H1 (cell line): Measurements from ENCODE around the gene CPHXL2.

Source experiments
- CHD1 ChIP-seq: IDR thresholded peaks from 2 replicates; pipeline ENCODE4 v1.6.1; 2012; ENCODE audit warnings: low read depth, low read length, improper control_type of control experiment
- CHD7 ChIP-seq: fragments of 300-600 bp; sonication (generic); IDR thresholded peaks from 2 replicates; pipeline ENCODE4 v1.7.1; 2012; ENCODE audit warnings: low read length, moderate library complexity, mild to moderate bottlenecking, inconsistent platforms; ENCODE audit not compliant: insufficient replicate concordance
- CTCF ChIP-seq, 3 experiments: IDR thresholded peaks; 1 replicate in 2 of 3; 2 replicates in 1 of 3; pipeline versions ENCODE4 v1.5.1 to v1.6.1; 2011; ENCODE audit warnings: low read length in 3 of 3, mild to moderate bottlenecking in 3 of 3, inconsistent platforms in 2 of 3, low read depth in 1 of 3, moderate library complexity in 1 of 3; ENCODE audit not compliant: insufficient read depth in 1 of 3; ENCODE audit errors: control extremely low read depth in 1 of 3
- EP300 ChIP-seq, 2 experiments: IDR thresholded peaks; 1 replicate in 1 of 2; 2 replicates in 1 of 2; pipeline ENCODE4 v1.6.1; 2011 to 2012; ENCODE audit warnings: low read depth in 2 of 2, low read length in 2 of 2, mild to moderate bottlenecking in 2 of 2, borderline replicate concordance in 1 of 2, inconsistent platforms in 1 of 2, moderate library complexity in 1 of 2
- MAFK ChIP-seq: IDR thresholded peaks from 2 replicates; pipeline ENCODE4 v1.6.1; 2012; ENCODE audit warnings: low read depth, mild to moderate bottlenecking, improper control_type of control experiment, low read length

- no peak for TF ChIP-seq CTCF (IDR thresholded peaks at IDR 0.05; ENCODE audit: control extremely low read depth in 1 of 3, insufficient read depth in 1 of 3, low read depth in 1 of 3, low read length in 3 of 3)
- TF ChIP-seq CHD7 = no peak
- TF ChIP-seq CHD1 = no peak
- TF ChIP-seq MAFK = no peak
- TF ChIP-seq EP300 (IDR thresholded peaks at IDR 0.05; ENCODE audit: borderline replicate concordance in 1 of 2, low read depth in 2 of 2, low read length in 2 of 2) = no peak
Measured at GRCh38 chr16:75676909-75677308, at the start of gene CPHXL2.
